Glomerular endothelial cell (primary cell): ENCODE measurements around the gene GUCA1A. TPM values are rescaled to one million over a fixed set of nuclear protein-coding genes. Genes with fewer than 3 reads are reported as not detected.
"Not testable (repeated sequence)": the region's sequence is repeated elsewhere in the genome, so short reads cannot be mapped to it uniquely, and the experiment has no call there.

Experiments used
- DNase-seq: peaks from one replicate; pipeline ENCODE4 v3.0.0-alpha.2; 2011; ENCODE audit warnings: low read depth, low spot score; ENCODE audit errors: extremely low read depth
- total RNA-seq: library from RNA; depleted of rRNA; stranded (reverse); fragments of >200 nt; gene quantifications from 2 replicates; pipeline ENCODE4 v1.2.3, GENCODE V29; 2015

Gene GUCA1A
- total RNA-seq, 1 donor from 2014 or later, result 0.35 TPM

- DNase-seq, result not testable (repeated sequence)
Observed at GRCh38 chr6:42202131-42202915, 29.2 kb downstream of the GUCA1A start.

GRCh38 chr6:42203183-42203582 is 30.0 kb downstream of the GUCA1A start:
- DNase-seq, result no peak

- DNase-seq, result no peak
Observed at GRCh38 chr6:42204768-42205282, 31.7 kb downstream of the GUCA1A start.

- DNase-seq, result not testable (repeated sequence)
Observed at GRCh38 chr6:42207559-42207958, 34.4 kb downstream of the GUCA1A start.

GRCh38 chr6:42210551-42210950 is 37.4 kb downstream of the GUCA1A start:
- DNase-seq, result no peak

- no peak for DNase-seq
Observed at GRCh38 chr6:42211726-42212125, 38.6 kb downstream of the GUCA1A start.

GRCh38 chr6:42212442-42212841 is 39.3 kb downstream of the GUCA1A start:
- no peak for DNase-seq

- not testable (repeated sequence) for DNase-seq
Observed at GRCh38 chr6:42216495-42216894, 43.3 kb downstream of the GUCA1A start.

- no peak for DNase-seq
Observed at GRCh38 chr6:42217157-42217518, 44.0 kb downstream of the GUCA1A start.

- peak; percentile 68 for DNase-seq
Observed at GRCh38 chr6:42217519-42218367, 44.6 kb downstream of the GUCA1A start, which contains the start of gene MRPS10. Gene MRPS10 (minus strand): TSS chr6:42217861. CDS start chr6:42217849, 12 bp downstream.

- no peak for DNase-seq
Observed at GRCh38 chr6:42220807-42221206, 47.6 kb downstream of the GUCA1A start.

- DNase-seq, result no peak
Observed at GRCh38 chr6:42221546-42221945, 48.4 kb downstream of the GUCA1A start.

- no peak for DNase-seq
Observed at GRCh38 chr6:42222448-42222847, 49.3 kb downstream of the GUCA1A start.

- DNase-seq, result no peak
Observed at GRCh38 chr6:42224222-42225028, 51.3 kb downstream of the GUCA1A start.

GRCh38 chr6:42225029-42225339 is 51.8 kb downstream of the GUCA1A start:
- DNase-seq, result no peak

GRCh38 chr6:42225419-42225818 is 52.3 kb downstream of the GUCA1A start:
- no peak for DNase-seq

GRCh38 chr6:42226161-42226611 is 53.0 kb downstream of the GUCA1A start:
- DNase-seq, result no peak

- DNase-seq, result no peak
Observed at GRCh38 chr6:42226645-42227143, 53.5 kb downstream of the GUCA1A start.

GRCh38 chr6:42227173-42227850 is 54.1 kb downstream of the GUCA1A start:
- no peak for DNase-seq

GRCh38 chr6:42228305-42228704 is 55.1 kb downstream of the GUCA1A start:
- DNase-seq, result no peak
